ENCODE results near the gene PTH1R. TPM values are rescaled to one million over a fixed set of nuclear protein-coding genes. Genes with fewer than 3 reads are reported as not detected.
A peak's percentile ranks its signal among the peaks of the same experiment; 100 is the strongest.

PTH1R gene
- total RNA-seq, 2 donors from 2014 or later, result 5.6 to 8.9 TPM

DNA sequence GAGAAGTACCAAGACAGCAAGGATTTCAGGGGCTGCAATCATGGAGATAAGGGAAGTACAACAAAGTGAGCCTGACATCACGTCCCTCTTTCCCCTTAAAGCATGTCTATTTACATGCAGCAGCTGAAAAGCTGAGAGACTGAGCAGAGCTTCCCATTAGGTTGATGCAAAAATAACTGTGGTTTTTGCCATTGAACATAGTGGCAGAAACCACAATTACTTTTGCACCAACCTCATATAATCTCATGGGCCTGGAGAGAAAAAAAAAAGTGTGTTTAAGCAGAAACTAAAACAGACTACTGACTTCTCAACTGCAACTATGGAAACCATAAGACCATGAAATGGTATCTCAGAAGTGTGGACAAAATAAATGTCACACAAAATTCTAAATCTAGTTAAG lies 50.8 kb downstream of the PTH1R start:
- TF ChIP-seq, protein P1, sequence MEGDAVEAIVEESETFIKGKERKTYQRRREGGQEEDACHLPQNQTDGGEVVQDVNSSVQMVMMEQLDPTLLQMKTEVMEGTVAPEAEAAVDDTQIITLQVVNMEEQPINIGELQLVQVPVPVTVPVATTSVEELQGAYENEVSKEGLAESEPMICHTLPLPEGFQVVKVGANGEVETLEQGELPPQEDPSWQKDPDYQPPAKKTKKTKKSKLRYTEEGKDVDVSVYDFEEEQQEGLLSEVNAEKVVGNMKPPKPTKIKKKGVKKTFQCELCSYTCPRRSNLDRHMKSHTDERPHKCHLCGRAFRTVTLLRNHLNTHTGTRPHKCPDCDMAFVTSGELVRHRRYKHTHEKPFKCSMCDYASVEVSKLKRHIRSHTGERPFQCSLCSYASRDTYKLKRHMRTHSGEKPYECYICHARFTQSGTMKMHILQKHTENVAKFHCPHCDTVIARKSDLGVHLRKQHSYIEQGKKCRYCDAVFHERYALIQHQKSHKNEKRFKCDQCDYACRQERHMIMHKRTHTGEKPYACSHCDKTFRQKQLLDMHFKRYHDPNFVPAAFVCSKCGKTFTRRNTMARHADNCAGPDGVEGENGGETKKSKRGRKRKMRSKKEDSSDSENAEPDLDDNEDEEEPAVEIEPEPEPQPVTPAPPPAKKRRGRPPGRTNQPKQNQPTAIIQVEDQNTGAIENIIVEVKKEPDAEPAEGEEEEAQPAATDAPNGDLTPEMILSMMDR (IDR thresholded peaks at IDR 0.05), result no peak
- H3K4me3 ChIP-seq, result no peak overlapping the region
- H3K36me3 ChIP-seq, result peaks cover 10% of the 10 kb centered on the region
- no peaks in the 10 kb centered on the region for H3K9me3 ChIP-seq
- ATAC-seq (ENCODE audit: insufficient number of reproducible peaks, low FRiP score, low read depth), result no peak
- peak overlapping the region; percentile 12 to 81 for H3K27ac ChIP-seq
- DNase-seq (ENCODE audit: low spot score), result no peak
- H3K27me3 ChIP-seq (replicated peaks; ENCODE audit: insufficient read depth), result no peaks in the 10 kb centered on the region
- peaks cover 56 to 85% of the 10 kb centered on the region in 2 donors for H3K4me1 ChIP-seq (ENCODE audit: control insufficient read depth in 1 of 2, low read depth in 2 of 2)

DNA sequence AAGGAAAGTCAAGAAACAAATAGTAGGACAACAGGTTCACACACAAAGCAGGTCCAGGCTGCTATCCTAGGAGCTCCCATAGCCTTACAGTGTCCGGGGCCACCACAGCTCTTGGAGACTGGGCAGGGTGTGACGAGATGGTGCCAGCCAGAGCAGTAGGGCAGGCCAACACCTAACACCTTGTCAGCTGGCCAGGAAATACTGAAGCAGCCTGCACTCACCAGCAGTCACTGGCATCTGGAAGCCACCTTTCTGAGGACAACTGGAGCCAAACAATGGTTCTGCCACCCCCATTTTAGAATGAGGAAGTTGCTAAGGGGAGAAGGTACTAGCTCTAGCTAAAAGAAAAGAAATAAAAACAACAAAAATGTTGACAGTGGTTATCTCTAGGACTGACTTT lies 51.8 kb downstream of the PTH1R start:
- H3K4me3 ChIP-seq, result no peak overlapping the region
- TF ChIP-seq, protein P1 (IDR thresholded peaks at IDR 0.05), result no peak
- H3K27me3 ChIP-seq (replicated peaks; ENCODE audit: insufficient read depth), result no peaks in the 10 kb centered on the region
- ATAC-seq (ENCODE audit: insufficient number of reproducible peaks, low FRiP score, low read depth), result no peak
- H3K27ac ChIP-seq, result peak overlapping the region; percentile 71 to 81
- no peaks in the 10 kb centered on the region for H3K9me3 ChIP-seq
- peaks cover 66 to 88% of the 10 kb centered on the region in 2 donors for H3K4me1 ChIP-seq (ENCODE audit: control insufficient read depth in 1 of 2, low read depth in 2 of 2)
- DNase-seq (ENCODE audit: low spot score), result no peak
- H3K36me3 ChIP-seq, result peaks cover 10% of the 10 kb centered on the region

DNA sequence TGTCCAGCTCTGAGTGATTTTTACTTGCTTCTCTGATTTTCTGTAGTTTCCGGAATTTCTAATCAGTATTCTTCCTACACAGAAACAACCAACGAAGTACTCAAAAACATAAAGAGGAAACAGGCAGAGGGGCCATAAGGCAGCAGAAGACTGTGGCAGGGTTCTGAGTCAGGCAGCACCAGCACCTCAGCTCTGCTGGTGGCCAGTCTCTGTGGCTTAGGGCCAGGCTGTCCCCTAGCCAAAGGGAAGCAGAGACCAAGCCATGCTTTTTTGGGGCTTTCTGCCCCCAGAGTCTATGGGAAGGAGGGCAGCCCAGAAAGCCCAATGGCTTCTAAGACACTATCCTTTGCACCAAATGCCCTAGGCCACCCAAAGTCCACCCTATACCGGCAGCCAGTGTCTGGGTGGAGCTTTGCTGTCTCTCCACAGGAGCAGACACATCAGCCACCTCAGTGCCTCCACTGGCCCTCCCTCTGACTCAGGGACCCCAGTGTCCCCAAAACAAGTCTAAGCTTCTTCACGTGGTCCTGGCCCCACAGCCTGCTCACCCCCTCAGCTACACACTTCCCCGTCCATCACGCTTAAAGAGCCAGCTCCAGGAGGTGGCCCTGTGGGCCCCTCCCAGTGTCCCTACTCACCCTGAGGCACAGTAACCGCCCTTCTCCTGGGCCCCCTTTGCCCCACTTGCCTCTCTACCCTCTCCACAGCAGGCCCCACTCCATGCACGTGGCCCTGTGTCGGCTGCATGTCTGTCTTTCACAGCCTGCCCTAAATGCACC lies 52.8 kb downstream of the PTH1R start:
- DNase-seq (ENCODE audit: low spot score) (no peak), ATAC-seq (ENCODE audit: insufficient number of reproducible peaks, low FRiP score, low read depth) (no peak)
- H3K36me3 ChIP-seq, result peaks cover 4% of the 10 kb centered on the region
- H3K27ac ChIP-seq, result peak overlapping the region; percentile 81 to 85
- TF ChIP-seq, protein P1 (IDR thresholded peaks at IDR 0.05), result no peak
- peak overlapping the region; percentile 11 for H3K4me3 ChIP-seq
- peaks cover 76 to 96% of the 10 kb centered on the region in 2 donors for H3K4me1 ChIP-seq (ENCODE audit: control insufficient read depth in 1 of 2, low read depth in 2 of 2)
- H3K27me3 ChIP-seq (replicated peaks; ENCODE audit: insufficient read depth), result no peaks in the 10 kb centered on the region
- no peaks in the 10 kb centered on the region for H3K9me3 ChIP-seq

DNA sequence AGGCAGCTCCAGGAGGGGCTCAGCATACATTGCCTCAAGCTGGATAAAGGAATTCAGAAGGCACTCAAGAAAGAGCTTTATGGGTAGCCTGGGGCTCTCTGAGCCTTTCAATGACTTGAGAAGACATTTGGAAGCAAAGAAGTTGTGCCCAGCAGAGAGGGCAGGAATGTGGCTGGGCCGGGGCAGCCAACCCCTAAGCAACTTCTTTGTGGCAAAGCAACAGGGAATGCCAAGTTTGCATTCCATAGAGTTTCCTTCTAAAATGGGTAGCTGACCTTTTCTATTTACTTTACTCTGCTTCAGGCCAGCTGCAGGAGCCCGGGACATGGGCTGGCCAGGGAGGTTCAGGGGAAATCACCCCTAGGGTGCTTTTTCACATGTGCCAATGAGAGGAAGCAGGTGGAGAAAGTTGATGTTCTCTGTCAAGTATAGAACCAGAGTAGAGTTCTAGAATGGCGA lies 53.5 kb downstream of the PTH1R start:
- Histone ChIP-seq H3K9me3 (no peaks in the 10 kb centered on the region), H3K27me3 (replicated peaks; ENCODE audit: insufficient read depth) (no peaks in the 10 kb centered on the region), H3K4me3 (peak overlapping the region; percentile 11), H3K4me1 (ENCODE audit: control insufficient read depth in 1 of 2, low read depth in 2 of 2) (peaks cover 80 to 96% of the 10 kb centered on the region in 2 donors), H3K27ac (peak overlapping the region; percentile 81 to 85), H3K36me3 (no peaks in the 10 kb centered on the region)
- DNase-seq (ENCODE audit: low spot score), result no peak
- ATAC-seq (ENCODE audit: insufficient number of reproducible peaks, low FRiP score, low read depth), result no peak
- TF ChIP-seq, protein P1 (IDR thresholded peaks at IDR 0.05), result no peak

DNA sequence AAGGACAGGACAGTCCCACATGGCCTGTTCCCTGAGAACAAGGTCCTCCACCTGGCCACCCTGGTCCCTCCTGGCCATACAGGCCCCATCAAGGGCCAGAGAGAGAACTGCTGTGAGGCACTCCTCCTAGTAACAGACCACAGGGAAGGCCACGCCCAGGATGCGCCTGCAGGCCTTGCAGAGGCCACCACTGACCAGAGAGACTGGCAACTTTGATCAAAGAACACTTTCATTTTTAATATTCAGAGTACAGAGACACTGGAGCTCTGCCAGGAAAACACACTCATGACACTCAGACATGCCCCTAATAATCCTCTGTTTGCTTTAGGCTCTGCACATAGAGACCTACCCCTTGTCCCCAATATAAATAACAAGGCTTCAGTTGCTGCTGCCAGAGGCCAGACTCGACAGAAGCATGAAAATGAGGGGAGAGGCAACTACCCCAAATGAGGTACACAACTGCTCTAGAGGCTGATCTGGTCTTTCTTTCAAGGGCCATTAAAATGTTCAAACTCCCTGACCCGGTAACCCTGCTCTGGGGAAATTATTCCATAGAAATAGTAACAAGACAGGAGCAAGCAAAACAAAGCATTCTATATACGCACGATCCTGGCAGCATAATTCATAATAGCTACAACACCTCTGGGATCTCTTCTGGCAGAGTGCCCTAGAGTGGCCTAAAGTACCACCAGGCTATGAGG lies 54.3 kb downstream of the PTH1R start:
- Histone ChIP-seq H3K27me3 (replicated peaks; ENCODE audit: insufficient read depth) (no peaks in the 10 kb centered on the region), H3K36me3 (no peaks in the 10 kb centered on the region), H3K4me1 (ENCODE audit: control insufficient read depth in 1 of 2, low read depth in 2 of 2) (peaks cover 84 to 99% of the 10 kb centered on the region in 2 donors), H3K27ac (peak overlapping the region; percentile 81 to 85), H3K9me3 (no peaks in the 10 kb centered on the region), H3K4me3 (no peak overlapping the region)
- ATAC-seq (ENCODE audit: insufficient number of reproducible peaks, low FRiP score, low read depth), result no peak
- TF ChIP-seq, protein P1 (IDR thresholded peaks at IDR 0.05), result no peak
- no peak for DNase-seq (ENCODE audit: low spot score)

All from thoracic aorta (tissue), 2 donors.